Right ventricle myocardium inferior (tissue), 1 donor: ENCODE results near the gene MGAM2. TPM values are rescaled to one million over a fixed set of nuclear protein-coding genes. Genes with fewer than 3 reads are reported as not detected.

Experiments
- ATAC-seq: fragments of 200-7000 bp; cut with Tn5 transposase; one replicate; pipeline ENCODE4 v1.9.1; 2020; ENCODE audit warnings: mild to moderate bottlenecking, moderate library complexity
- DNase-seq: peaks from one replicate; pipeline ENCODE4 v3.0.0; 2021; ENCODE audit errors: missing footprints
- intact Hi-C: fragments of 100-400 bp; cut with DNase I; formaldehyde crosslinking; loops from one replicate; pipeline ENCODE4 v1.11.0; 2022
- total RNA-seq: library from RNA; stranded (reverse); fragmentation: NEBNext Ultra II Directional; extraction: Animal tissue kit (Norgen Biotek cat#: 25700); gene quantifications from one replicate; pipeline ENCODE4 v1.2.1, GENCODE V29; 2021
- donor health status: DM: no; HTN: yes; CAD: no; lungs with severe emphysema.

Gene MGAM2
- total RNA-seq, 1 donor from 2014 or later, result 0.11 TPM

- intact Hi-C loops, result no loop called here
- no peak for DNase-seq
- ATAC-seq, result no peak
Observed at GRCh38 chr7:142158736-142159496, 47.4 kb downstream of the MGAM2 start.

GRCh38 chr7:142161921-142162320 lies 50.4 kb downstream of the MGAM2 start:
- ATAC-seq, result no peak
- no peak for DNase-seq
- intact Hi-C loops, result no loop called here

- intact Hi-C loops, result no loop called here
- ATAC-seq, result no peak
- no peak for DNase-seq
Observed at GRCh38 chr7:142168746-142169145, 57.2 kb downstream of the MGAM2 start.

GRCh38 chr7:142172932-142173331 lies 61.4 kb downstream of the MGAM2 start:
- DNase-seq, result no peak
- ATAC-seq, result no peak
- intact Hi-C loops, result no loop called here

GRCh38 chr7:142174441-142174840 lies 62.9 kb downstream of the MGAM2 start:
- intact Hi-C loops, result no loop called here
- ATAC-seq, result no peak

GRCh38 chr7:142175594-142175993 lies 64.1 kb downstream of the MGAM2 start:
- intact Hi-C loops, result no loop called here
- no peak for DNase-seq
- no peak for ATAC-seq

More at GRCh38 chr7:142174441-142174840, 62.9 kb downstream of the MGAM2 start:
- no peak for DNase-seq

- ATAC-seq, result no peak
- no peak for DNase-seq
- intact Hi-C loops, result no loop called here
Observed at GRCh38 chr7:142176901-142177300, 65.4 kb downstream of the MGAM2 start.

GRCh38 chr7:142177869-142178268 lies 66.4 kb downstream of the MGAM2 start:
- no peak for DNase-seq
- intact Hi-C loops, result no loop called here
- ATAC-seq, result no peak

GRCh38 chr7:142180426-142180825 lies 68.9 kb downstream of the MGAM2 start:
- ATAC-seq, result no peak

GRCh38 chr7:142181211-142181610 lies 69.7 kb downstream of the MGAM2 start:
- intact Hi-C loops, result no loop called here
- ATAC-seq (no peak), DNase-seq (no peak)

More at GRCh38 chr7:142180426-142180825, 68.9 kb downstream of the MGAM2 start:
- intact Hi-C loops, result no loop called here
- no peak for DNase-seq

GRCh38 chr7:142181966-142182365 lies 70.4 kb downstream of the MGAM2 start:
- ATAC-seq (no peak), DNase-seq (no peak)
- intact Hi-C loops, result no loop called here

- intact Hi-C loops, result loop anchor here (5.0 kb wide), 1 partner anchor 208 kb away; no protein-coding TSS in a partner anchor
- DNase-seq (no peak), ATAC-seq (no peak)
Observed at GRCh38 chr7:142185069-142185468, 73.6 kb downstream of the MGAM2 start.

GRCh38 chr7:142185801-142186200 lies 74.3 kb downstream of the MGAM2 start:
- ATAC-seq, result no peak
- DNase-seq, result no peak
- intact Hi-C loops, result loop anchor here (5.0 kb wide), 1 partner anchor 208 kb away; no protein-coding TSS in a partner anchor

- intact Hi-C loops, result loop anchor here (5.0 kb wide), 1 partner anchor 211 kb away; no protein-coding TSS in a partner anchor
- ATAC-seq (no peak), DNase-seq (no peak)
Observed at GRCh38 chr7:142188154-142188553, 76.6 kb downstream of the MGAM2 start.

- intact Hi-C loops, result loop anchor here (5.0 kb wide), 1 partner anchor 212 kb away; no protein-coding TSS in a partner anchor
- no peak for ATAC-seq
Observed at GRCh38 chr7:142188846-142189245, 77.3 kb downstream of the MGAM2 start.

GRCh38 chr7:142194201-142194600 lies 82.7 kb downstream of the MGAM2 start:
- DNase-seq (no peak), ATAC-seq (no peak)
- intact Hi-C loops, result no loop called here

More at GRCh38 chr7:142188846-142189245, 77.3 kb downstream of the MGAM2 start:
- no peak for DNase-seq

GRCh38 chr7:142196066-142196840 lies 84.7 kb downstream of the MGAM2 start:
- ATAC-seq, result no peak
- intact Hi-C loops, result no loop called here
- DNase-seq, result no peak

- DNase-seq, result no peak
- ATAC-seq, result no peak
- intact Hi-C loops, result no loop called here
Observed at GRCh38 chr7:142200206-142200605, 88.7 kb downstream of the MGAM2 start.

- intact Hi-C loops, result no loop called here
- no peak for DNase-seq
- no peak for ATAC-seq
Observed at GRCh38 chr7:142228537-142229104, 117.1 kb downstream of the MGAM2 start.
